CD14-positive monocyte (primary cell): Measurements from ENCODE around the gene IGFALS. TPM values are rescaled to one million over a fixed set of nuclear protein-coding genes. Genes with fewer than 3 reads are reported as not detected.

Experiments
- DNase-seq, 3 donors: peaks; one replicate each; pipeline ENCODE4 v3.0.0-alpha.2; 2011 to 2022
- H2AFZ ChIP-seq: 2 replicates; pipeline ENCODE4 v1.6.0; 2012; ENCODE audit warnings: mild to moderate bottlenecking, low read depth, low read length, inconsistent platforms; ENCODE audit not compliant: insufficient read depth, poor library complexity, severe bottlenecking
- H3K27ac ChIP-seq, 2 donors: 1 replicate in 1 of 2; 2 replicates in 1 of 2; pipeline ENCODE4 v1.5.1; 2012 to 2013; ENCODE audit warnings: low read length in 2 of 2, control low read depth in 1 of 2, inconsistent platforms in 1 of 2, low read depth in 1 of 2, mild to moderate bottlenecking in 1 of 2
- H3K27me3 ChIP-seq, 2 donors: one replicate each; pipeline versions ENCODE4 v1.6.0 to v1.6.1; 2011 to 2013; ENCODE audit warnings: low read length in 2 of 2; ENCODE audit not compliant: control insufficient read depth in 2 of 2, insufficient read depth in 2 of 2
- H3K36me3 ChIP-seq, 2 donors: replicated peaks in 1 of 2; 1 replicate in 1 of 2; 2 replicates in 1 of 2; pipeline versions ENCODE4 v1.5.1 to v1.6.1; 2012 to 2013; ENCODE audit warnings: low read length in 2 of 2, control low read depth in 1 of 2, inconsistent platforms in 1 of 2, mild to moderate bottlenecking in 1 of 2; ENCODE audit not compliant: insufficient read depth in 2 of 2, control insufficient read depth in 1 of 2
- H3K4me1 ChIP-seq, 2 donors: 1 replicate in 1 of 2; 2 replicates in 1 of 2; pipeline versions ENCODE4 v1.5.1 to v1.6.1; 2012 to 2013; ENCODE audit warnings: low read length in 2 of 2, control low read depth in 1 of 2, inconsistent platforms in 1 of 2, mild to moderate bottlenecking in 1 of 2, moderate library complexity in 1 of 2; ENCODE audit not compliant: insufficient read depth in 2 of 2, control insufficient read depth in 1 of 2
- H3K4me2 ChIP-seq: replicated peaks from 2 replicates; pipeline ENCODE3; 2012; ENCODE audit warnings: low read length, moderate library complexity, mild to moderate bottlenecking; ENCODE audit not compliant: poor library complexity, severe bottlenecking; ENCODE audit errors: extremely low read depth
- H3K4me3 ChIP-seq, 3 experiments: fragments of 200-600 bp in 1 of 3; sonication (generic) in 1 of 3; replicated peaks in 1 of 3; 1 replicate in 2 of 3; 2 replicates in 1 of 3; pipeline ENCODE4 v1.5.1; 2011 to 2013; ENCODE audit warnings: low read length in 3 of 3, mild to moderate bottlenecking in 3 of 3, control low read depth in 2 of 3, low read depth in 2 of 3, inconsistent platforms in 1 of 3, moderate library complexity in 1 of 3
- H3K79me2 ChIP-seq: 2 replicates; pipeline ENCODE4 v1.6.0; 2012; ENCODE audit warnings: mild to moderate bottlenecking, control low read depth, inconsistent platforms, low read length, moderate library complexity; ENCODE audit not compliant: insufficient read depth
- H3K9ac ChIP-seq: 2 replicates; pipeline ENCODE4 v1.6.0; 2017; ENCODE audit warnings: low read length, mild to moderate bottlenecking; ENCODE audit not compliant: insufficient read depth, poor library complexity, severe bottlenecking
- H3K9me3 ChIP-seq, 2 donors: replicated peaks in 1 of 2; 1 replicate in 1 of 2; 2 replicates in 1 of 2; pipeline versions ENCODE4 v1.5.1 to v1.6.1; 2012 to 2013; ENCODE audit warnings: low read length in 2 of 2, control low read depth in 1 of 2; ENCODE audit not compliant: control insufficient read depth in 1 of 2, insufficient read depth in 1 of 2
- H4K20me1 ChIP-seq: 2 replicates; pipeline ENCODE4 v1.6.0; 2012; ENCODE audit warnings: mild to moderate bottlenecking, low read length, control low read depth, moderate library complexity; ENCODE audit not compliant: insufficient read depth
- H3K27ac Mint-ChIP-seq, 7 donors: one replicate each; pipeline ENCODE4 v1.8.0; 2020; ENCODE audit warnings: mild to moderate bottlenecking in 7 of 7, mixed read lengths in 7 of 7, moderate library complexity in 6 of 7, inconsistent platforms in 2 of 7
- H3K27me3 Mint-ChIP-seq, 3 donors: one replicate each; pipeline ENCODE4 v1.8.0; 2021 to 2022; ENCODE audit warnings: low read depth in 3 of 3, mild to moderate bottlenecking in 3 of 3, mixed read lengths in 3 of 3, moderate library complexity in 3 of 3, inconsistent platforms in 1 of 3
- H3K36me3 Mint-ChIP-seq, 2 donors: one replicate each; pipeline ENCODE4 v1.8.0; 2020; ENCODE audit warnings: mixed read lengths in 2 of 2, inconsistent platforms in 1 of 2, mild to moderate bottlenecking in 1 of 2
- H3K4me1 Mint-ChIP-seq: one replicate; pipeline ENCODE4 v1.8.0; 2020; ENCODE audit warnings: mild to moderate bottlenecking, mixed read lengths
- H3K4me3 Mint-ChIP-seq, 2 donors: one replicate each; pipeline ENCODE4 v1.8.0; 2020; ENCODE audit warnings: mild to moderate bottlenecking in 2 of 2, mixed read lengths in 2 of 2, moderate library complexity in 1 of 2
- H3K9me3 Mint-ChIP-seq, 7 donors: one replicate each; pipeline ENCODE4 v1.8.0; 2020 to 2022; ENCODE audit warnings: mixed read lengths in 7 of 7, mild to moderate bottlenecking in 6 of 7, moderate library complexity in 6 of 7, inconsistent platforms in 2 of 7
- WGBS: methylation state at CpG from one replicate; pipeline ENCODE4 v1.1.5; 2013; ENCODE audit warnings: missing lambda C conversion rate; ENCODE audit not compliant: insufficient coverage; 5-methylcytosine and 5-hydroxymethylcytosine counted together
- intact Hi-C, 2 donors: fragments of 100-400 bp; cut with micrococcal nuclease; formaldehyde crosslinking; loops; one replicate each; pipeline versions ENCODE4 v1.15.0 to v1.15.1; 2023
- polyA plus RNA-seq, 3 donors: library from polyadenylated mRNA; depleted of rRNA in 1 of 3; unstranded in 2 of 3; stranded (reverse) in 1 of 3; fragments of 300-500 nt in 2 of 3; fragments of >200 nt in 1 of 3; fragmentation: Illumina TruSeq in 2 of 3; gene quantifications; 1 replicate in 2 of 3; 2 replicates in 1 of 3; pipeline ENCODE4 v1.2.3, GENCODE V29; 2012 to 2021
- TF ChIP-seq, protein P1 (sequence below): fragments of 200-600 bp; IDR thresholded peaks from one replicate; pipeline ENCODE4 v1.8.0; 2022; ENCODE audit warnings: antibody characterized with exemption, mild to moderate bottlenecking

Gene IGFALS
- polyA plus RNA-seq, 3 donors: 0.07 TPM; not detected in 2

DNA sequence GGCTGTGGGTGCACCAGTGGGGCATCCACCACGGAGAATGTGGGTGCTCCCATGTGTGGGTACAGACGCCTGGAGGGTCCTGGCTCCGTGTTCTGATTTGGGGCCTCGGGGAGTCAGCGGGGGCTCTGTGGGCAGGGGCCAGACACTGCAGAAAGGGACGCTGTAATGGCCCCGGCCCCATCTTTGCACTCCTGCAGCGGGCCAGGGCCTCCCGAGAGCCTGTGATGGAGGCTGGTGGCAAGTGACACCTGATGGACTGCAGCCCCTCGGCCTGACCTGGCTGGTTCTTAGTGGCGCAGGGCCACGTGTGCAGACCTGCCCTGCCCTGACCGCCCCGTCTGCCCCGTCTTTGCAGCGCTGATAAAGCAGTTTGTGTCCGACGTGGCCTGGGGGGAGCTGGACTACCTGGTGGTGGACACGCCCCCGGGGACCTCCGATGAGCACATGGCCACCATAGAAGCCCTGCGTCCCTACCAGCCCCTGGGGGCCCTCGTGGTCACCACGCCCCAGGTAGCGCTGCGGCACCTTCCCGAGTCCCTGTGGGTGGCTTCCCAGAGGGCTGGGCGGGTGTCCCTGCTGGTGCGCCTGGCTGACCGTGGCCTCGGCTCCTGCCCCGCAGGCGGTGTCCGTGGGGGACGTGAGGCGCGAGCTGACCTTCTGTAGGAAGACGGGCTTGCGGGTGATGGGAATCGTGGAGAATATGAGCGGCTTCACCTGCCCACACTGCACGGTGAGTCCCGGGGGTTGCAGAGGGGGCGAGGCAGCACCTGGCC, 6.0 kb downstream of the IGFALS start:
- Histone ChIP-seq H4K20me1 (peaks cover 33% of the 10 kb centered on the region), H3K9me3 (no peaks in the 10 kb centered on the region), H3K4me3 (no peak overlapping the region), H3K4me2 (no peak overlapping the region), H3K9ac (no peak overlapping the region), H3K27me3 (no peaks in the 10 kb centered on the region), H3K4me1 (peaks cover 12 to 14% of the 10 kb centered on the region in 2 donors), H2AFZ (no peak overlapping the region), H3K79me2 (peaks cover 39% of the 10 kb centered on the region), H3K36me3 (peaks cover 42 to 44% of the 10 kb centered on the region in 2 donors), H3K27ac (no peak overlapping the region)
- Mint-ChIP-seq H3K4me3 (no peak overlapping the region), H3K27me3 (no peaks in the 10 kb centered on the region), H3K9me3 (no peaks in the 10 kb centered on the region), H3K4me1 (peaks cover 12% of the 10 kb centered on the region), H3K36me3 (peaks cover 18 to 55% of the 10 kb centered on the region in 2 donors), H3K27ac (peak overlapping the region in 1 of 7 donors; percentile 41)
- TF ChIP-seq, protein P1, sequence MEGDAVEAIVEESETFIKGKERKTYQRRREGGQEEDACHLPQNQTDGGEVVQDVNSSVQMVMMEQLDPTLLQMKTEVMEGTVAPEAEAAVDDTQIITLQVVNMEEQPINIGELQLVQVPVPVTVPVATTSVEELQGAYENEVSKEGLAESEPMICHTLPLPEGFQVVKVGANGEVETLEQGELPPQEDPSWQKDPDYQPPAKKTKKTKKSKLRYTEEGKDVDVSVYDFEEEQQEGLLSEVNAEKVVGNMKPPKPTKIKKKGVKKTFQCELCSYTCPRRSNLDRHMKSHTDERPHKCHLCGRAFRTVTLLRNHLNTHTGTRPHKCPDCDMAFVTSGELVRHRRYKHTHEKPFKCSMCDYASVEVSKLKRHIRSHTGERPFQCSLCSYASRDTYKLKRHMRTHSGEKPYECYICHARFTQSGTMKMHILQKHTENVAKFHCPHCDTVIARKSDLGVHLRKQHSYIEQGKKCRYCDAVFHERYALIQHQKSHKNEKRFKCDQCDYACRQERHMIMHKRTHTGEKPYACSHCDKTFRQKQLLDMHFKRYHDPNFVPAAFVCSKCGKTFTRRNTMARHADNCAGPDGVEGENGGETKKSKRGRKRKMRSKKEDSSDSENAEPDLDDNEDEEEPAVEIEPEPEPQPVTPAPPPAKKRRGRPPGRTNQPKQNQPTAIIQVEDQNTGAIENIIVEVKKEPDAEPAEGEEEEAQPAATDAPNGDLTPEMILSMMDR: no peak
- DNase-seq: no peak
- intact Hi-C loops: loop anchor here in 1 of 2 donors (10.0 kb wide), 2 partner anchors 83 to 363 kb away; partner anchors contain the start of genes MAPK8IP3 and UQCC4
- WGBS: 96% methylated on average over 44 of the region's 44 CpGs

DNA sequence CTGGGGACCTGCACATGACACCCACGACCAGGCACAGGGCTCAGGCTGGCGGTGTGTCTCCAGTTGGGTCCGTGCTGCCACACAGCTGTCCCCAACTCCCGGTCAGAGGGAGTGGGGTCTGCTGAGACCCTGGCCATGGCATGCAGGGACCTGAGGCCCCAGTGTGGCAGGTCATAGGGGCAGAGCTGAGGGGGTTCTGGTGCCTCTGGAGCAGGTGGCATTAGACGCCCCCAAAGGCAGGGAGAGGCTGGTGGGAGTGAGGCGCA, 6.5 kb downstream of the IGFALS start:
- H3K4me1 Mint-ChIP-seq: peaks cover 12% of the 10 kb centered on the region
- intact Hi-C loops: loop anchor here in 1 of 2 donors (10.0 kb wide), 2 partner anchors 82 to 362 kb away; partner anchors contain the start of genes MAPK8IP3 and UQCC4
- peaks cover 18 to 55% of the 10 kb centered on the region in 2 donors for H3K36me3 Mint-ChIP-seq
- no peak overlapping the region for H3K9ac ChIP-seq
- TF ChIP-seq, protein P1: no peak
- no peak for DNase-seq
- no peaks in the 10 kb centered on the region for H3K9me3 ChIP-seq
- H3K27me3 ChIP-seq: no peaks in the 10 kb centered on the region
- H3K4me3 ChIP-seq: no peak overlapping the region
- no peaks in the 10 kb centered on the region for H3K27me3 Mint-ChIP-seq
- 97% methylated on average over 6 of the region's 6 CpGs for WGBS
- no peak overlapping the region for H3K4me3 Mint-ChIP-seq
- peaks cover 39% of the 10 kb centered on the region for H3K79me2 ChIP-seq
- H3K9me3 Mint-ChIP-seq: no peaks in the 10 kb centered on the region
- peak overlapping the region in 1 of 7 donors; percentile 43 for H3K27ac Mint-ChIP-seq
- H2AFZ ChIP-seq: no peak overlapping the region
- no peak overlapping the region for H3K27ac ChIP-seq
- peaks cover 12 to 16% of the 10 kb centered on the region in 2 donors for H3K4me1 ChIP-seq
- H3K4me2 ChIP-seq: no peak overlapping the region
- peaks cover 34% of the 10 kb centered on the region for H4K20me1 ChIP-seq
- H3K36me3 ChIP-seq: peaks cover 42 to 44% of the 10 kb centered on the region in 2 donors
